ENCODE data around the gene C19orf85. TPM values are rescaled to one million over a fixed set of nuclear protein-coding genes. Genes with fewer than 3 reads are reported as not detected.

Gene C19orf85
- total and polyA plus RNA-seq, 4 donors: not detected

- H3K9me3 ChIP-seq (ENCODE audit: control insufficient read depth in 4 of 4, low read length in 3 of 4): peaks cover 0 to 2% (median 1%) of the 10 kb centered on the region in 4 donors
- WGBS: 2% methylated on average over 72 of the region's 72 CpGs
- no peak for DNase-seq (ENCODE audit: low spot score)
- no peak overlapping the region for H3K27ac ChIP-seq (ENCODE audit: low read depth in 1 of 2, low read length in 2 of 2)
- H3K36me3 ChIP-seq (ENCODE audit: control insufficient read depth in 4 of 4, insufficient read depth in 3 of 4, low read depth in 1 of 4, low read length in 3 of 4): no peaks in the 10 kb centered on the region
- TF ChIP-seq FOXA1 (IDR thresholded peaks at IDR 0.05): no peak
- TF ChIP-seq HNF4A (conservative IDR thresholded peaks at IDR 0.05): no peak
- TF ChIP-seq GABPA (IDR thresholded peaks at IDR 0.05 in 1 of 2, conservative IDR thresholded peaks at IDR 0.05 in 1 of 2): no peak
- no peak for TF ChIP-seq YY1 (IDR thresholded peaks at IDR 0.05)
- no peak for TF ChIP-seq MAX (IDR thresholded peaks at IDR 0.05)
- TF ChIP-seq ATF3 (IDR thresholded peaks at IDR 0.05): no peak
- TF ChIP-seq ZBTB33 (IDR thresholded peaks at IDR 0.05): no peak
- no peak for TF ChIP-seq JUND (IDR thresholded peaks at IDR 0.05)
- TF ChIP-seq, protein P1, sequence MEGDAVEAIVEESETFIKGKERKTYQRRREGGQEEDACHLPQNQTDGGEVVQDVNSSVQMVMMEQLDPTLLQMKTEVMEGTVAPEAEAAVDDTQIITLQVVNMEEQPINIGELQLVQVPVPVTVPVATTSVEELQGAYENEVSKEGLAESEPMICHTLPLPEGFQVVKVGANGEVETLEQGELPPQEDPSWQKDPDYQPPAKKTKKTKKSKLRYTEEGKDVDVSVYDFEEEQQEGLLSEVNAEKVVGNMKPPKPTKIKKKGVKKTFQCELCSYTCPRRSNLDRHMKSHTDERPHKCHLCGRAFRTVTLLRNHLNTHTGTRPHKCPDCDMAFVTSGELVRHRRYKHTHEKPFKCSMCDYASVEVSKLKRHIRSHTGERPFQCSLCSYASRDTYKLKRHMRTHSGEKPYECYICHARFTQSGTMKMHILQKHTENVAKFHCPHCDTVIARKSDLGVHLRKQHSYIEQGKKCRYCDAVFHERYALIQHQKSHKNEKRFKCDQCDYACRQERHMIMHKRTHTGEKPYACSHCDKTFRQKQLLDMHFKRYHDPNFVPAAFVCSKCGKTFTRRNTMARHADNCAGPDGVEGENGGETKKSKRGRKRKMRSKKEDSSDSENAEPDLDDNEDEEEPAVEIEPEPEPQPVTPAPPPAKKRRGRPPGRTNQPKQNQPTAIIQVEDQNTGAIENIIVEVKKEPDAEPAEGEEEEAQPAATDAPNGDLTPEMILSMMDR (IDR thresholded peaks at IDR 0.05; ENCODE audit: low read depth, low read length, missing input control): no peak
- no peak for TF ChIP-seq NR2F2 (IDR thresholded peaks at IDR 0.05)
- no peak for TF ChIP-seq RXRA (IDR thresholded peaks at IDR 0.05)
- TF ChIP-seq TAF1 (conservative IDR thresholded peaks at IDR 0.05): no peak
- H3K9ac ChIP-seq (ENCODE audit: low read depth in 1 of 2, low read length in 2 of 2): no peak overlapping the region
- peaks cover 0 to 3% (median 1%) of the 10 kb centered on the region in 4 donors for H3K4me1 ChIP-seq (ENCODE audit: control insufficient read depth in 4 of 4, insufficient read depth in 4 of 4, low read length in 3 of 4)
- H3K27me3 ChIP-seq (ENCODE audit: control insufficient read depth in 4 of 4, insufficient read depth in 4 of 4, low read length in 3 of 4): peaks cover 11 to 18% (median 14%) of the 10 kb centered on the region in 4 donors
- H3K4me3 ChIP-seq (ENCODE audit: low read depth in 1 of 3, low read length in 3 of 3): no peak overlapping the region
Measured at GRCh38 chr19:55442372-55442961, 22.1 kb downstream of the C19orf85 start.

- Histone ChIP-seq H3K9ac (ENCODE audit: low read depth in 1 of 2, low read length in 2 of 2) (no peak overlapping the region), H3K4me1 (ENCODE audit: control insufficient read depth in 4 of 4, insufficient read depth in 4 of 4, low read length in 3 of 4) (peaks cover 0 to 3% (median 1%) of the 10 kb centered on the region in 4 donors), H3K9me3 (ENCODE audit: control insufficient read depth in 4 of 4, low read length in 3 of 4) (peaks cover 0 to 2% (median 1%) of the 10 kb centered on the region in 4 donors), H3K27me3 (ENCODE audit: control insufficient read depth in 4 of 4, insufficient read depth in 4 of 4, low read length in 3 of 4) (peaks cover 11 to 20% (median 14%) of the 10 kb centered on the region in 4 donors), H3K4me3 (ENCODE audit: low read depth in 1 of 3, low read length in 3 of 3) (no peak overlapping the region), H3K27ac (ENCODE audit: low read depth in 1 of 2, low read length in 2 of 2) (no peak overlapping the region), H3K36me3 (ENCODE audit: control insufficient read depth in 4 of 4, insufficient read depth in 3 of 4, low read depth in 1 of 4, low read length in 3 of 4) (no peaks in the 10 kb centered on the region)
- 4% methylated on average over 39 of the region's 39 CpGs for WGBS
- TF ChIP-seq NR2F2 (IDR thresholded peaks at IDR 0.05): no peak
- no peak for TF ChIP-seq HNF4A (conservative IDR thresholded peaks at IDR 0.05)
- no peak for TF ChIP-seq ZBTB33 (IDR thresholded peaks at IDR 0.05)
- TF ChIP-seq ATF3 (IDR thresholded peaks at IDR 0.05): no peak
- TF ChIP-seq SP1 (IDR thresholded peaks at IDR 0.05): no peak
- TF ChIP-seq RXRA (IDR thresholded peaks at IDR 0.05): no peak
- no peak for TF ChIP-seq EGR1 (IDR thresholded peaks at IDR 0.05; ENCODE audit: low read depth in 2 of 2)
- TF ChIP-seq REST (IDR thresholded peaks at IDR 0.05): no peak
- TF ChIP-seq JUND (IDR thresholded peaks at IDR 0.05): no peak
- TF ChIP-seq TAF1 (conservative IDR thresholded peaks at IDR 0.05): no peak
- TF ChIP-seq FOXA1 (IDR thresholded peaks at IDR 0.05): no peak
- no peak for TF ChIP-seq MAX (IDR thresholded peaks at IDR 0.05)
- DNase-seq (ENCODE audit: low spot score): peak; percentile 82
Measured at GRCh38 chr19:55441692-55442321, 22.7 kb downstream of the C19orf85 start.

Data from liver (tissue), 9 donors.